K562 (cell line): ENCODE measurements around the gene AAMP. TPM values are rescaled to one million over a fixed set of nuclear protein-coding genes. Genes with fewer than 3 reads are reported as not detected.

Experiments
- ATAC-seq: fragments of 200-7000 bp; cut with Tn5 transposase; 3 replicates; pipeline ENCODE4 v1.9.1; 2020; ENCODE audit warnings: moderate library complexity
- BruUV-seq: library from RNA; stranded (reverse); fragments of 400-500 nt; replicated peaks from 2 replicates; lab custom pipeline; 2021; lab: Mats Ljungman, UMichigan
- CTCF ChIA-PET: fragments of 300-600 bp; formaldehyde crosslinking; extraction: SDS; loops from one replicate; lab custom pipeline; 2021; ENCODE audit warnings: low intra/inter-chr PET ratio; lab: Yijun Ruan, JAX
- POLR2A ChIA-PET: fragments of 300-600, 350-650 bp; sonication (Branson Sonifier 250); formaldehyde crosslinking; extraction: SDS; loops from one replicate; lab custom pipeline; 2021; ENCODE audit warnings: antibody characterized with exemption, inconsistent platforms; lab: Yijun Ruan, JAX
- DNase-seq, 4 experiments: peaks; one replicate each; pipeline versions ENCODE4 v3.0.0 to v3.0.0-alpha.2; 2011 to 2018; ENCODE audit warnings: low spot score in 3 of 4, mixed read lengths in 3 of 4; ENCODE audit errors: extremely low read depth in 1 of 4
- FAIRE-seq: peaks from 2 replicates; lab custom pipeline; 2011; peaks lifted over from hg19 to GRCh38; lab: Jason Lieb, UNC
- H2AFZ ChIP-seq: 2 replicates; pipeline ENCODE4 v1.6.0; 2011; ENCODE audit warnings: low read depth, low read length, control low read depth, inconsistent platforms
- H3K27ac ChIP-seq: fragments of 200-600 bp; 3 replicates; pipeline ENCODE4 v1.8.0; 2011; ENCODE audit warnings: low read depth, mild to moderate bottlenecking, control low read depth, inconsistent platforms, low read length, moderate library complexity, mixed read lengths; ENCODE audit errors: extremely low read depth
- H3K27me3 ChIP-seq, 2 experiments: fragments of 300-600 bp in 1 of 2; 2 replicates in 1 of 2; 3 replicates in 1 of 2; pipeline versions ENCODE4 v1.6.0 to v1.8.0; 2011; ENCODE audit warnings: inconsistent platforms in 2 of 2, low read length in 2 of 2, mild to moderate bottlenecking in 1 of 2, mixed read lengths in 1 of 2, moderate library complexity in 1 of 2; ENCODE audit not compliant: control insufficient read depth in 2 of 2, insufficient read depth in 2 of 2
- H3K36me3 ChIP-seq: fragments of 300-600 bp; 3 replicates; pipeline ENCODE4 v1.8.0; 2011; ENCODE audit warnings: mild to moderate bottlenecking, low read length, inconsistent platforms; ENCODE audit not compliant: control insufficient read depth, insufficient read depth
- H3K4me1 ChIP-seq, 2 experiments: fragments of 200-600 bp in 1 of 2; replicated peaks in 1 of 2; 2 replicates in 1 of 2; 3 replicates in 1 of 2; pipeline versions ENCODE4 v1.5.1 to v1.8.0; 2011; ENCODE audit warnings: inconsistent platforms in 2 of 2, low read length in 2 of 2, mild to moderate bottlenecking in 1 of 2, mixed read lengths in 1 of 2, moderate library complexity in 1 of 2; ENCODE audit not compliant: control insufficient read depth in 2 of 2, insufficient read depth in 2 of 2
- H3K4me2 ChIP-seq: 2 replicates; pipeline ENCODE4 v1.6.1; 2011; ENCODE audit warnings: low read length, control low read depth, inconsistent platforms, mixed read lengths; ENCODE audit not compliant: insufficient read depth
- H3K4me3 ChIP-seq: fragments of 200-600 bp; sonication (generic), shearing (Covaris generic); 2 replicates; pipeline ENCODE4 v1.5.1; 2016; ENCODE audit warnings: control low read depth, inconsistent platforms
- H3K79me2 ChIP-seq: fragments of 200-600 bp; 3 replicates; pipeline ENCODE4 v1.8.0; 2011; ENCODE audit warnings: low read length, inconsistent platforms; ENCODE audit not compliant: control insufficient read depth, insufficient read depth
- H3K9ac ChIP-seq, 2 experiments: 2 replicates each; pipeline versions ENCODE4 v1.6.0 to v1.6.1; 2011; ENCODE audit warnings: low read depth in 2 of 2, low read length in 2 of 2, control low read depth in 1 of 2, inconsistent platforms in 1 of 2, mild to moderate bottlenecking in 1 of 2, mixed read lengths in 1 of 2; ENCODE audit not compliant: insufficient read depth in 1 of 2
- H3K9me1 ChIP-seq: one replicate; pipeline ENCODE4 v1.6.0; 2011; ENCODE audit warnings: inconsistent platforms, mild to moderate bottlenecking, low read length, moderate library complexity; ENCODE audit not compliant: control insufficient read depth, insufficient read depth
- H3K9me3 ChIP-seq: replicated peaks from 2 replicates; pipeline ENCODE4 v1.5.1; 2011; ENCODE audit warnings: low read depth, low read length, inconsistent platforms; ENCODE audit not compliant: control insufficient read depth, insufficient read depth
- H4K20me1 ChIP-seq: replicated peaks from 2 replicates; pipeline ENCODE4 v1.6.1; 2011; ENCODE audit warnings: low read length, inconsistent platforms, mixed read lengths; ENCODE audit not compliant: control insufficient read depth, insufficient read depth
- BACH1 ChIP-seq: fragments of 200-800 bp; sonication (Bioruptor generic); IDR thresholded peaks from 2 replicates; pipeline ENCODE4 v1.6.1; 2016; ENCODE audit warnings: missing genetic modification characterization, missing compliant biosample characterization
- DACH1 ChIP-seq: fragments of 450-650 bp; IDR thresholded peaks from 2 replicates; pipeline ENCODE4 v1.6.1; 2018; ENCODE audit not compliant: partially characterized antibody
- GTF2F1 ChIP-seq: IDR thresholded peaks from 2 replicates; pipeline ENCODE4 v1.6.1; 2011; ENCODE audit warnings: low read depth, low read length, improper control_type of control experiment
- HMG20B ChIP-seq: fragments of 250-450 bp; sonication (Bioruptor Pico); IDR thresholded peaks from 2 replicates; pipeline ENCODE4 v1.5.0; 2021; ENCODE audit warnings: mild to moderate bottlenecking
- HSF4 ChIP-seq: fragments of 250-450 bp; sonication (Bioruptor Pico); IDR thresholded peaks from 2 replicates; pipeline ENCODE4 v2.1.2; 2022; ENCODE audit warnings: mild to moderate bottlenecking, moderate library complexity, borderline replicate concordance
- LARP7 ChIP-seq: fragments of 450-650 bp; IDR thresholded peaks from 2 replicates; pipeline ENCODE4 v1.6.1; 2016
- LCOR ChIP-seq: sonication (generic); formaldehyde crosslinking; IDR thresholded peaks from 2 replicates; pipeline ENCODE4 v1.8.0; 2022; ENCODE audit warnings: mild to moderate bottlenecking, missing genetic modification reagents
- POLR2AphosphoS5 ChIP-seq: IDR thresholded peaks from 2 replicates; pipeline ENCODE4 v1.6.1; 2011; ENCODE audit warnings: mild to moderate bottlenecking, low read depth, low read length, moderate library complexity; ENCODE audit not compliant: control insufficient read depth, insufficient read depth
- POLR2B ChIP-seq: fragments of 450-650 bp; IDR thresholded peaks from 2 replicates; pipeline ENCODE4 v1.6.1; 2018; ENCODE audit warnings: low read depth; ENCODE audit not compliant: partially characterized antibody
- POLR3A ChIP-seq: IDR thresholded peaks from 2 replicates; pipeline ENCODE4 v1.6.1; 2011; ENCODE audit warnings: borderline replicate concordance, mild to moderate bottlenecking, moderate library complexity; ENCODE audit not compliant: insufficient read length, insufficient read depth; ENCODE audit errors: extremely low read depth
- RB1 ChIP-seq: fragments of 450-650 bp; IDR thresholded peaks from 2 replicates; pipeline ENCODE4 v1.6.1; 2017; ENCODE audit warnings: low read depth, mild to moderate bottlenecking
- SMAD4 ChIP-seq: fragments of 250-450 bp; sonication (Bioruptor Pico); conservative IDR thresholded peaks from 2 replicates; pipeline ENCODE4 v1.8.0; 2021; ENCODE audit warnings: inconsistent platforms, mild to moderate bottlenecking, moderate library complexity
- SP2 ChIP-seq: IDR thresholded peaks from 2 replicates; pipeline ENCODE4 v1.6.1; 2011; ENCODE audit warnings: mild to moderate bottlenecking, low read depth, low read length, moderate library complexity; ENCODE audit not compliant: poor library complexity, severe bottlenecking; ENCODE audit errors: extremely low read depth
- TEAD1 ChIP-seq, 2 experiments: fragments of 450-650 bp in 1 of 2; sonication (generic) in 1 of 2; formaldehyde crosslinking; IDR thresholded peaks; 2 replicates each; pipeline versions ENCODE4 v1.4.0 to v1.8.0; 2020 to 2022; ENCODE audit warnings: mild to moderate bottlenecking in 2 of 2, missing genetic modification reagents in 1 of 2
- TEAD2 ChIP-seq: fragments of 450-650 bp; IDR thresholded peaks from 2 replicates; pipeline ENCODE4 v1.6.1; 2016; ENCODE audit warnings: missing genetic modification characterization, control low read depth, missing compliant biosample characterization
- ZNF174 ChIP-seq: fragments of 250-450 bp; sonication (Bioruptor Pico); IDR thresholded peaks from 2 replicates; pipeline ENCODE4 v1.4.0; 2020; ENCODE audit warnings: mild to moderate bottlenecking
- ZNF24 ChIP-seq: fragments of 450-650 bp; IDR thresholded peaks from 2 replicates; pipeline ENCODE4 v1.6.1; 2016
- ZNF77 ChIP-seq: fragments of 250-450 bp; sonication (Bioruptor Pico); IDR thresholded peaks from 2 replicates; pipeline ENCODE4 v1.5.0; 2020
- WGBS: fragments of 100-300 bp; shearing (Covaris generic); methylation state at CpG from one replicate; pipeline ENCODE4 v1.1.6; 2016; ENCODE audit warnings: low coverage, mixed read lengths; ENCODE audit not compliant: insufficient coverage; ENCODE audit errors: missing lambda C conversion rate; 5-methylcytosine and 5-hydroxymethylcytosine counted together
- in situ Hi-C: fragments of 300-500 bp; cut with MboI; formaldehyde crosslinking; loops from 4 replicates; pipeline ENCODE4 v1.15.0; 2018; ENCODE audit warnings: inconsistent platforms, mixed read lengths
- intact Hi-C: fragments of 100-400 bp; cut with micrococcal nuclease; formaldehyde crosslinking; loops from 2 replicates; pipeline ENCODE4 v1.14.2; 2022
- polyA plus RNA-seq, 8 experiments: library from polyadenylated mRNA; depleted of rRNA in 4 of 8; stranded (reverse) in 5 of 8; unstranded in 3 of 8; fragments of >200 nt; fragmentation: Nextera tagmentation in 2 of 8; fragmentation: Illumina TruSeq in 1 of 8; extraction: Ambion mirVana in 2 of 8; extraction: Trizol in 1 of 8; gene quantifications; 2 replicates each; pipeline versions ENCODE4 v1.2.1 to v1.2.3, GENCODE V29; 2011 to 2014; ENCODE audit warnings: inconsistent platforms in 1 of 8, missing spikeins in 1 of 8
- total RNA-seq, 7 experiments: library from RNA; depleted of rRNA in 6 of 7; stranded (reverse); fragments of >200 nt in 6 of 7; fragmentation: Illumina TruSeq in 2 of 7; extraction: Trizol in 2 of 7; gene quantifications; 2 replicates each; pipeline versions ENCODE4 v1.2.1 to v1.2.3, GENCODE V29; 2011 to 2021; ENCODE audit warnings: low replicate concordance in 1 of 7
- TF ChIP-seq, protein P1 (sequence below): fragments of 450-650 bp; IDR thresholded peaks from 2 replicates; pipeline ENCODE4 v1.6.1; 2018; ENCODE audit warnings: mild to moderate bottlenecking, low read depth; ENCODE audit not compliant: partially characterized antibody
- TF ChIP-seq, protein P2 (sequence below): fragments of 250-450 bp; sonication (Bioruptor Pico); IDR thresholded peaks from 2 replicates; pipeline ENCODE4 v1.6.1; 2021; ENCODE audit warnings: mild to moderate bottlenecking
- TF ChIP-seq, protein P3 (sequence below): sonication (generic); formaldehyde crosslinking; IDR thresholded peaks from 2 replicates; pipeline ENCODE4 v1.5.0; 2020; ENCODE audit warnings: missing genetic modification reagents

The AAMP gene
- total and polyA plus RNA-seq, 9 of the 15 experiments (the other 6 are each of a cell fraction or from before 2014, with no cell fraction given) = 5.7 to 197 (median 94.1) TPM

DNA sequence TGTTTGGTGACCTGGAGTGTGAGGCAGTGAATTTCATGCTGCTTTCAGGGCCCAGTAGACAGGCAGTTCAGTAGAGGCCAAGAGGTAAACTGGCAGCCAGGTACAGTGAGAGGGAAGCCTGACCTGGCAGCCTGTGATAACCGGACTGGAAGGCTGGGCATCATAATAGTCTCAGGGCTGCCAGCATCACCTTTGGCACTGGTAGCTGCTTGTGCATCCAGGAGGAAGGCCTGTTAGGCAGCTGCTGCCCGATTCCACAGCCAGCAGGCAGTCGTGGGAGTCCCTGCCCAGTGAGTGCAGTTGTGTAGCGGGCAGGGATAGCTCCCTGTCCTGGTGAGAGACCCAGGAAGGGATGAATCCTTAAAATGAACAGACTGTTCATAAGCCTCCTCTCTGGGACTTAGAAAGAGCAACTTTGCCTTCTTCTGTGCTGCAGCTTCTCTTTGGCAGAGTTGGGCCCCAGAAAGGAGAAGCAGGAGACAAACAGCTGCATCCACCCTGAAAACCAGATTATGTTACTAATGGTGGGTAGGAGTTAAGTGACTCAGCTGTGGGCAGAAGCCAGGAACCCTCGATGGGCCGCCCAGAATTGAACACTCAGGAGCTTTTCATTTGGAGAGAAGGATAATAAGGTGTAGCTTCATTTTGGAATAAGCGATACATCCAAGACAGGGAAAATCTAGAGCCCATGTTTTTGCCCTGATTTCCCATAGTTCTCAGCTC lies 17.3 kb downstream of the AAMP start (continued):
- TF ChIP-seq, protein P1, sequence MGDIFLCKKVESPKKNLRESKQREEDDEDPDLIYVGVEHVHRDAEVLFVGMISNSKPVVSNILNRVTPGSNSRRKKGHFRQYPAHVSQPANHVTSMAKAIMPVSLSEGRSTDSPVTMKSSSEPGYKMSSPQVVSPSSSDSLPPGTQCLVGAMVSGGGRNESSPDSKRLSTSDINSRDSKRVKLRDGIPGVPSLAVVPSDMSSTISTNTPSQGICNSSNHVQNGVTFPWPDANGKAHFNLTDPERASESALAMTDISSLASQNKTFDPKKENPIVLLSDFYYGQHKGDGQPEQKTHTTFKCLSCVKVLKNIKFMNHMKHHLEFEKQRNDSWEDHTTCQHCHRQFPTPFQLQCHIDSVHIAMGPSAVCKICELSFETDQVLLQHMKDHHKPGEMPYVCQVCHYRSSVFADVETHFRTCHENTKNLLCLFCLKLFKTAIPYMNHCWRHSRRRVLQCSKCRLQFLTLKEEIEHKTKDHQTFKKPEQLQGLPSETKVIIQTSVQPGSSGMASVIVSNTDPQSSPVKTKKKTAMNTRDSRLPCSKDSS = no peak
- no peak for TF ChIP-seq SP2
- TF ChIP-seq LCOR (CRISPR knock-in tag) = no peak

DNA sequence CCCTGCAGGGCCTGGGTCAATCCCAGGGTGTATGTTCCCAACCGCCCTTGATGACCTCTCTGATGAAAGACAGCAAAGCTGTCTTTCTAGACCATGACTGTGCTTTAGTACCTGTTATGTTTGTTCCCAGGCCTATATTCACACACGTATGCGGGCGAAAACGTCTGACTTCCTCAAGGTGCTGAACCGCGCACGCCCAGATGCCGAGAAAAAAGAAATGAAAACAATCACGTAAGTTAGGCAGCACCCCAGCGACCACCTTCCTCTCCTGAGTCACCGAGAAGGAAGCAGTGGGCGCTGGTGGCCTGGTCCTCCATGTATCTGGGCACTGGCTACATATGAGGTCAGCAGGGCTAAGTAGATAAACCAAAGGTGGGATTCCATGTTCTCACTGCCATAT lies 20.2 kb downstream of the AAMP start:
- POLR2A ChIA-PET = no interaction called here
- CTCF ChIA-PET = no interaction called here
- TF ChIP-seq DACH1 = no peak
- no peak for TF ChIP-seq POLR2B
- TF ChIP-seq POLR2AphosphoS5 = no peak
- TF ChIP-seq TEAD1 (CRISPR knock-in tag; IDR thresholded peaks at IDR 0.05) = no peak
- no peak for TF ChIP-seq ZNF77
- no peak for TF ChIP-seq HSF4 (CRISPR knock-in tag)
- TF ChIP-seq, protein P2, sequence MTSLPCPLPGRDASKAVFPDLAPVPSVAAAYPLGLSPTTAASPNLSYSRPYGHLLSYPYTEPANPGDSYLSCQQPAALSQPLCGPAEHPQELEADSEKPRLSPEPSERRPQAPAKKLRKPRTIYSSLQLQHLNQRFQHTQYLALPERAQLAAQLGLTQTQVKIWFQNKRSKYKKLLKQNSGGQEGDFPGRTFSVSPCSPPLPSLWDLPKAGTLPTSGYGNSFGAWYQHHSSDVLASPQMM (CRISPR knock-in tag) = no peak
- TF ChIP-seq ZNF24 = no peak
- TF ChIP-seq, protein P3, sequence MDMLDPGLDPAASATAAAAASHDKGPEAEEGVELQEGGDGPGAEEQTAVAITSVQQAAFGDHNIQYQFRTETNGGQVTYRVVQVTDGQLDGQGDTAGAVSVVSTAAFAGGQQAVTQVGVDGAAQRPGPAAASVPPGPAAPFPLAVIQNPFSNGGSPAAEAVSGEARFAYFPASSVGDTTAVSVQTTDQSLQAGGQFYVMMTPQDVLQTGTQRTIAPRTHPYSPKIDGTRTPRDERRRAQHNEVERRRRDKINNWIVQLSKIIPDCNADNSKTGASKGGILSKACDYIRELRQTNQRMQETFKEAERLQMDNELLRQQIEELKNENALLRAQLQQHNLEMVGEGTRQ (CRISPR knock-in tag) = no peak
- TF ChIP-seq ZNF174 = no peak
- no peak for TF ChIP-seq RB1
- TF ChIP-seq HMG20B (CRISPR knock-in tag) = no peak
- no peak for TF ChIP-seq POLR3A
- TF ChIP-seq BACH1 (tag) = no peak
- TF ChIP-seq TEAD2 = no peak
- no peak for TF ChIP-seq GTF2F1
- TF ChIP-seq LARP7 = no peak
- no peak for TF ChIP-seq SMAD4 (CRISPR knock-in tag)

More for the DNA sequence above, 20.2 kb downstream of the AAMP start:
- Histone ChIP-seq H3K79me2 (no peaks in the 10 kb centered on the region), H3K36me3 (peaks cover 79% of the 10 kb centered on the region; the same call in 2 of the 3 replicates), H3K27ac (no peak overlapping the region), H3K9ac (no peak overlapping the region), H3K9me1 (no peaks in the 10 kb centered on the region), H3K9me3 (no peaks in the 10 kb centered on the region), H2AFZ (no peak overlapping the region), H3K4me3 (no peak overlapping the region), H3K27me3 (no peaks in the 10 kb centered on the region), H3K4me1 (no peaks in the 10 kb centered on the region), H3K4me2 (no peak overlapping the region), H4K20me1 (no peaks in the 10 kb centered on the region)
- in situ Hi-C loops = no loop called here
- intact Hi-C loops = no loop called here
- no TSS peak for BruUV-seq
- WGBS = over 99% methylated on average over 8 of the region's 13 CpGs
- DNase-seq (no peak), FAIRE-seq (no peak), ATAC-seq (no peak)
